ENCODE measurements around the gene MAML3.

The MAML3 gene

GRCh38 chr4:139915037-139915436 lies 238.9 kb downstream of the MAML3 start:
- H3K36me3 ChIP-seq (replicated peaks; ENCODE audit: low read depth, low read length) = no peaks in the 10 kb centered on the region
- no peak overlapping the region for H2AFZ ChIP-seq (ENCODE audit: low read depth, low read length)
- H3K9me3 ChIP-seq (ENCODE audit: insufficient read depth, low read length) = no peaks in the 10 kb centered on the region
- TF ChIP-seq CTCF (IDR thresholded peaks at IDR 0.05; ENCODE audit: low read depth, low read length) (no peak), EZH2phosphoT487 (IDR thresholded peaks at IDR 0.05; ENCODE audit: low read depth) (no peak)
- no peak overlapping the region for H3K4me2 ChIP-seq (ENCODE audit: low read length)
- no peak overlapping the region for H3K9ac ChIP-seq (ENCODE audit: low read length)
- H3K4me1 ChIP-seq (ENCODE audit: low read length) = no peaks in the 10 kb centered on the region
- H3K79me2 ChIP-seq (ENCODE audit: low read length) = no peaks in the 10 kb centered on the region
- H3K4me3 ChIP-seq (ENCODE audit: low read length) = no peak overlapping the region
- H3K27me3 ChIP-seq (ENCODE audit: low read depth, low read length) = peaks cover 57% of the 10 kb centered on the region
- no peak overlapping the region for H3K27ac ChIP-seq (ENCODE audit: low read length)
- H4K20me1 ChIP-seq (ENCODE audit: insufficient read depth, low read length) = no peaks in the 10 kb centered on the region

GRCh38 chr4:139913995-139914598 lies 239.9 kb downstream of the MAML3 start:
- Histone ChIP-seq H3K9ac (ENCODE audit: low read length) (no peak overlapping the region), H4K20me1 (ENCODE audit: insufficient read depth, low read length) (no peaks in the 10 kb centered on the region), H3K27me3 (ENCODE audit: low read depth, low read length) (peaks cover 49% of the 10 kb centered on the region), H3K4me2 (ENCODE audit: low read length) (no peak overlapping the region), H3K79me2 (ENCODE audit: low read length) (no peaks in the 10 kb centered on the region), H3K36me3 (replicated peaks; ENCODE audit: low read depth, low read length) (no peaks in the 10 kb centered on the region), H2AFZ (ENCODE audit: low read depth, low read length) (no peak overlapping the region), H3K9me3 (ENCODE audit: insufficient read depth, low read length) (no peaks in the 10 kb centered on the region), H3K27ac (ENCODE audit: low read length) (no peak overlapping the region), H3K4me1 (ENCODE audit: low read length) (no peaks in the 10 kb centered on the region), H3K4me3 (ENCODE audit: low read length) (no peak overlapping the region)
- TF ChIP-seq EZH2phosphoT487 (IDR thresholded peaks at IDR 0.05; ENCODE audit: low read depth) (no peak), CTCF (IDR thresholded peaks at IDR 0.05; ENCODE audit: low read depth, low read length) (no peak)

GRCh38 chr4:139913398-139913990 lies 240.5 kb downstream of the MAML3 start:
- no peaks in the 10 kb centered on the region for H4K20me1 ChIP-seq (ENCODE audit: insufficient read depth, low read length)
- H3K4me3 ChIP-seq (ENCODE audit: low read length) = no peak overlapping the region
- no peak overlapping the region for H3K4me2 ChIP-seq (ENCODE audit: low read length)
- no peak overlapping the region for H3K9ac ChIP-seq (ENCODE audit: low read length)
- H2AFZ ChIP-seq (ENCODE audit: low read depth, low read length) = no peak overlapping the region
- no peaks in the 10 kb centered on the region for H3K4me1 ChIP-seq (ENCODE audit: low read length)
- no peaks in the 10 kb centered on the region for H3K9me3 ChIP-seq (ENCODE audit: insufficient read depth, low read length)
- no peak for TF ChIP-seq CTCF (IDR thresholded peaks at IDR 0.05; ENCODE audit: low read depth, low read length)
- no peak for TF ChIP-seq EZH2phosphoT487 (IDR thresholded peaks at IDR 0.05; ENCODE audit: low read depth)
- no peaks in the 10 kb centered on the region for H3K79me2 ChIP-seq (ENCODE audit: low read length)
- H3K27ac ChIP-seq (ENCODE audit: low read length) = no peak overlapping the region
- peaks cover 47% of the 10 kb centered on the region for H3K27me3 ChIP-seq (ENCODE audit: low read depth, low read length)
- H3K36me3 ChIP-seq (replicated peaks; ENCODE audit: low read depth, low read length) = no peaks in the 10 kb centered on the region

- Histone ChIP-seq H3K27ac (ENCODE audit: low read length) (no peak overlapping the region), H3K27me3 (ENCODE audit: low read depth, low read length) (peaks cover 39% of the 10 kb centered on the region), H3K79me2 (ENCODE audit: low read length) (no peaks in the 10 kb centered on the region), H2AFZ (ENCODE audit: low read depth, low read length) (no peak overlapping the region), H4K20me1 (ENCODE audit: insufficient read depth, low read length) (no peaks in the 10 kb centered on the region), H3K36me3 (replicated peaks; ENCODE audit: low read depth, low read length) (no peaks in the 10 kb centered on the region), H3K4me2 (ENCODE audit: low read length) (no peak overlapping the region), H3K4me1 (ENCODE audit: low read length) (no peaks in the 10 kb centered on the region), H3K4me3 (ENCODE audit: low read length) (no peak overlapping the region), H3K9ac (ENCODE audit: low read length) (no peak overlapping the region), H3K9me3 (ENCODE audit: insufficient read depth, low read length) (no peaks in the 10 kb centered on the region)
- TF ChIP-seq CTCF (IDR thresholded peaks at IDR 0.05; ENCODE audit: low read depth, low read length) (no peak), EZH2phosphoT487 (IDR thresholded peaks at IDR 0.05; ENCODE audit: low read depth) (no peak)
Measured at GRCh38 chr4:139912445-139912844, 241.5 kb downstream of the MAML3 start.
